Measurements from ENCODE around the gene ATOSB. TPM values are rescaled to one million over a fixed set of nuclear protein-coding genes. Genes with fewer than 3 reads are reported as not detected.

The ATOSB gene
- total and polyA plus RNA-seq, 9 of the 15 experiments (the other 6 are each of a cell fraction or from before 2014, with no cell fraction given), result 0.45 to 8.0 (median 4.2) TPM

DNA sequence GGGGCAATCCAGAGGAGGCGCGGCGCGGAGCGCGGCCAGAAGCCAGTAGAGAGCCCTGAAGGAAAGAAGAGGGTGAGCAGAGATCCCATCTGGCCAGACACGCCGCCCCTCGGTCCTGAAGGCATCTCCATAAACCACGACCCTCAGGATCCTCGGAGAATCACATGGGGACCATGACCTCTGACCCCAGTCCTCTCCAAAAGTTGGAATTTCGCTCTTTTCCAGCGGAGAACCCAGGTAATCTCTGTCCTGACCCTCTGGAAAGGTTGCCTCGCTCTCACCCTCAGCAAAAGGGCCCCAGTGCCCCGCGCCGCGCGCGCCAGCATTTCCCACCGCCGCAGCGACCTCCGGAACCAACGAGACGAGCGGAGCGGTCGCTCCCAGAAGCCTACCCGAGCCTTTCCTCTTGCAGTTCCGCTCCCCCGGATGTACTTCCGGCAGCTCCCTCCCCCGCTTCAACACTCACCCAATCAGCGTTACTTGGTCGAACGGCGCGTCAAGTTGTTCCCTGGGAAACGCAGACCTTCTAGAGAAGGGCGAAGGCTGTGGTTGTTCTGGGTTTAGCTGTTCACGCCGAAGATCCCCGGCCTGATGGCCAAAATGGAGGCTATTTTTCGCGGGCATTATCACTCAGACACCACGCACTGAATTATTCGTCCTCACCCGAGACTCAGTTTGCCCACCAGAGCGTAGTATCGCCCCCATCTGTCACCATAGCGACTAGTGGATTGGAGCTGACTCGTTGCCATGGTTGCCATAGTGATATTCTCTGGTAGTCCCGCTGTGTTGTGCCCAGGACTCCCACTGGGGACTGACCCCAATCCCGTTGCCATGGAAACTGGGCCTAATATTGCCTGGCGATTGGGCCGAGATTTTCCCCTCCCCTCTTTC lies 12.6 kb downstream of the ATOSB start, which contains the start of gene STOML2 (continued):
- TF ChIP-seq ELF2 (CRISPR knock-in tag; IDR thresholded peaks at IDR 0.05), result no peak
- no peak for TF ChIP-seq RCOR1 (IDR thresholded peaks at IDR 0.05; ENCODE audit: borderline replicate concordance in 1 of 2, low read depth in 2 of 2, low read length in 2 of 2)
- no peak for TF ChIP-seq ZNF717 (CRISPR knock-in tag; IDR thresholded peaks at IDR 0.05)
- no peak for TF ChIP-seq ATF2 (CRISPR knock-in tag; IDR thresholded peaks at IDR 0.05)
- no peak for TF ChIP-seq RNF2 (IDR thresholded peaks at IDR 0.05)
- TF ChIP-seq PML (IDR thresholded peaks at IDR 0.05; ENCODE audit: low read length), result peak; percentile 26; the same call in 1 of the 2 replicates
- no peak for TF ChIP-seq ZNF280B (CRISPR knock-in tag; IDR thresholded peaks at IDR 0.05)
- TF ChIP-seq PHF20 (IDR thresholded peaks at IDR 0.05; ENCODE audit: partially characterized antibody), result peak; percentile 92
- TF ChIP-seq NEUROD1 (IDR thresholded peaks at IDR 0.05; ENCODE audit: borderline replicate concordance, low read depth, low read length, partially characterized antibody), result peak; percentile 41
- TF ChIP-seq GTF2A2 (tag; IDR thresholded peaks at IDR 0.05), result no peak
- TF ChIP-seq CEBPB (tag; IDR thresholded peaks at IDR 0.05), result no peak
- peak in 1 of 2 experiments; percentile 100; a peak in 2 of 4 replicates for TF ChIP-seq KDM4B (IDR thresholded peaks at IDR 0.05; ENCODE audit: borderline replicate concordance in 2 of 2, low read depth in 1 of 2)
- TF ChIP-seq ZNF584 (CRISPR knock-in tag; IDR thresholded peaks at IDR 0.05; ENCODE audit: low read depth), result no peak
- TF ChIP-seq JUNB (CRISPR knock-in tag; conservative IDR thresholded peaks at IDR 0.05), result no peak
- no peak for TF ChIP-seq GABPB2 (CRISPR knock-in tag; conservative IDR thresholded peaks at IDR 0.05)
- no peak for TF ChIP-seq ZBTB2 (IDR thresholded peaks at IDR 0.05)
- TF ChIP-seq, protein P1, sequence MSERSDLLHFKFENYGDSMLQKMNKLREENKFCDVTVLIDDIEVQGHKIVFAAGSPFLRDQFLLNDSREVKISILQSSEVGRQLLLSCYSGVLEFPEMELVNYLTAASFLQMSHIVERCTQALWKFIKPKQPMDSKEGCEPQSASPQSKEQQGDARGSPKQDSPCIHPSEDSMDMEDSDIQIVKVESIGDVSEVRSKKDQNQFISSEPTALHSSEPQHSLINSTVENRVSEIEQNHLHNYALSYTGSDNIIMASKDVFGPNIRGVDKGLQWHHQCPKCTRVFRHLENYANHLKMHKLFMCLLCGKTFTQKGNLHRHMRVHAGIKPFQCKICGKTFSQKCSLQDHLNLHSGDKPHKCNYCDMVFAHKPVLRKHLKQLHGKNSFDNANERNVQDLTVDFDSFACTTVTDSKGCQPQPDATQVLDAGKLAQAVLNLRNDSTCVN (CRISPR knock-in tag; IDR thresholded peaks at IDR 0.05), result no peak
- TF ChIP-seq CHAMP1 (IDR thresholded peaks at IDR 0.05), result no peak
- TF ChIP-seq ZNF696 (CRISPR knock-in tag; conservative IDR thresholded peaks at IDR 0.05), result no peak
- 0 out of 2 replicates have a peak, but pooled peaks have one; percentile 10 for TF ChIP-seq ZNF263 (CRISPR knock-in tag; IDR thresholded peaks at IDR 0.05; ENCODE audit: borderline replicate concordance)
